Measurements from ENCODE around the gene CCNQ. TPM values are rescaled to one million over a fixed set of nuclear protein-coding genes. Genes with fewer than 3 reads are reported as not detected.
A peak's percentile ranks its signal among the peaks of the same experiment; 100 is the strongest.

Gene CCNQ
- total RNA-seq, 4 donors from 2014 or later = 18.0 to 32.2 (median 23.9) TPM

- Histone ChIP-seq H3K27ac (no peak overlapping the region), H3K4me3 (no peak overlapping the region), H3K4me1 (no peaks in the 10 kb centered on the region), H3K27me3 (no peaks in the 10 kb centered on the region), H3K36me3 (no peaks in the 10 kb centered on the region), H3K9me3 (no peaks in the 10 kb centered on the region)
- TF ChIP-seq POLR2A (IDR thresholded peaks at IDR 0.05) = no peak
- TF ChIP-seq CTCF (IDR thresholded peaks at IDR 0.05) = no peak
- no peak for DNase-seq
- 78 to 95% methylated on average over 2 to 4 of the region's 8 CpGs for WGBS, 2 donors
- intact Hi-C loops (cut with DNase I) = no loop called here
Observed at GRCh38 chrX:153544727-153545126, 54.2 kb downstream of the CCNQ start.

- 54 to 65% methylated on average over 2 to 9 of the region's 9 CpGs for WGBS, 2 donors
- intact Hi-C loops (cut with DNase I) = no loop called here
- Histone ChIP-seq H3K27me3 (peaks cover 0 to 10% (median 0%) of the 10 kb centered on the region in 4 donors), H3K27ac (no peak overlapping the region), H3K4me1 (peaks cover 0 to 3% (median 0%) of the 10 kb centered on the region in 3 donors), H3K36me3 (no peaks in the 10 kb centered on the region), H3K9me3 (no peaks in the 10 kb centered on the region), H3K4me3 (no peak overlapping the region)
- no peak for DNase-seq
- TF ChIP-seq CTCF (IDR thresholded peaks at IDR 0.05) (no peak), POLR2A (IDR thresholded peaks at IDR 0.05) (no peak)
Observed at GRCh38 chrX:153539979-153540358, 59.0 kb downstream of the CCNQ start.

GRCh38 chrX:153539171-153539978 is 59.6 kb downstream of the CCNQ start:
- 45% methylated on average over 6 of the region's 31 CpGs; no CpG with 5 or more reads in 1 of the 2 donors for WGBS, 2 donors
- no peaks in the 10 kb centered on the region for H3K36me3 ChIP-seq

GRCh38 chrX:153538424-153538823 is 60.5 kb downstream of the CCNQ start:
- H3K36me3 ChIP-seq = no peaks in the 10 kb centered on the region
- DNase-seq = no peak
- H3K27me3 ChIP-seq = peaks cover 0 to 10% (median 0%) of the 10 kb centered on the region in 4 donors
- no CpG with 5 or more reads among the region's 17 CpGs for WGBS, 2 donors
- H3K9me3 ChIP-seq = no peaks in the 10 kb centered on the region
- intact Hi-C loops (cut with DNase I) = no loop called here
- peaks cover 0 to 3% (median 0%) of the 10 kb centered on the region in 3 donors for H3K4me1 ChIP-seq
- no peak overlapping the region for H3K27ac ChIP-seq
- H3K4me3 ChIP-seq = no peak overlapping the region
- TF ChIP-seq CTCF (IDR thresholded peaks at IDR 0.05) = no peak
- no peak for TF ChIP-seq POLR2A (IDR thresholded peaks at IDR 0.05)

More at GRCh38 chrX:153539171-153539978, 59.6 kb downstream of the CCNQ start:
- H3K9me3 ChIP-seq = no peaks in the 10 kb centered on the region
- H3K27ac ChIP-seq = no peak overlapping the region
- no peak for DNase-seq
- H3K27me3 ChIP-seq = peaks cover 0 to 10% (median 0%) of the 10 kb centered on the region in 4 donors
- peaks cover 0 to 3% (median 0%) of the 10 kb centered on the region in 3 donors for H3K4me1 ChIP-seq
- intact Hi-C loops (cut with DNase I) = no loop called here
- no peak overlapping the region for H3K4me3 ChIP-seq
- TF ChIP-seq CTCF (IDR thresholded peaks at IDR 0.05) (peak; percentile 41 to 80 (median 76)), POLR2A (IDR thresholded peaks at IDR 0.05) (no peak)

Other genes with a start within 250 kb of the CCNQ start
- gene PNMA6E, start 197.8 kb downstream of the CCNQ start, total RNA-seq = not detected
- gene ZFP92, start 187.7 kb downstream of the CCNQ start, total RNA-seq = under 1 TPM; 0.11 to 0.97 (median 0.37) TPM
- gene TREX2, start 153.1 kb downstream of the CCNQ start, total RNA-seq = 1 to 10 TPM; 1.4 to 6.6 (median 4.3) TPM
- 10 to 100 TPM in 3 of 4 donors, 1 to 10 TPM in 1; 8.8 to 21.0 (median 12.1) TPM for gene HAUS7, start 128.6 kb downstream of the CCNQ start, total RNA-seq
- gene BGN, start 104.2 kb downstream of the CCNQ start, total RNA-seq = 10 to 100 TPM in 3 of 4 donors, 1 to 10 TPM in 1; 6.7 to 26.7 (median 15.7) TPM
- gene ATP2B3, start 81.5 kb downstream of the CCNQ start, total RNA-seq = not detected
- 1 to 10 TPM in 2 of 4 donors, under 1 TPM in 2; 0.38 to 4.0 (median 1.3) TPM for gene DUSP9, start 48.1 kb upstream of the CCNQ start, total RNA-seq
- 1 to 10 TPM in 2 of 4 donors, under 1 TPM in 1, not detected in 1; 0.82 to 5.7 (median 1.5) TPM for gene PNCK, start 74.7 kb upstream of the CCNQ start, total RNA-seq
- 10 to 100 TPM; 19.5 to 36.2 (median 25.4) TPM for gene SLC6A8, start 88.8 kb upstream of the CCNQ start, total RNA-seq
- gene BCAP31, start 125.2 kb upstream of the CCNQ start, total RNA-seq = 100 to 1,000 TPM in 3 of 4 donors, 10 to 100 TPM in 1; 99.2 to 180 (median 142) TPM
- 1 to 10 TPM; 1.8 to 5.0 (median 3.5) TPM for gene ABCD1, start 125.7 kb upstream of the CCNQ start, total RNA-seq
- 10 to 100 TPM in 1 of 4 donors, 1 to 10 TPM in 3; 3.2 to 13.4 (median 6.9) TPM for gene PLXNB3, start 165.1 kb upstream of the CCNQ start, total RNA-seq
- gene SRPK3, start 181.9 kb upstream of the CCNQ start, total RNA-seq = under 1 TPM in 3 of 4 donors, not detected in 1; 0.09 to 0.38 (median 0.15) TPM
- gene IDH3G, start 195.2 kb upstream of the CCNQ start, total RNA-seq = 10 to 100 TPM; 60.7 to 67.8 (median 64.1) TPM
- gene SSR4, start 195.5 kb upstream of the CCNQ start, total RNA-seq = 100 to 1,000 TPM; 131 to 257 (median 159) TPM
- gene PDZD4, start 231.4 kb upstream of the CCNQ start, total RNA-seq = 1 to 10 TPM in 3 of 4 donors, under 1 TPM in 1; 0.97 to 3.4 (median 1.9) TPM